Stimulated activated effector memory CD8-positive, alpha-beta T cell treated with anti-CD3 and anti-CD28 coated beads, Interleukin-12 subunit alpha, Interleukin-12 subunit beta, amount 100 ng/mL, for 72 hours (primary cell): ENCODE results near the gene CACNB4.

Experiments
- ATAC-seq: fragments of 150-1000 bp; cut with Tn5 transposase; 2 replicates; pipeline ENCODE4 v1.10.0; 2021
- DNase-seq, 2 donors: peaks; one replicate each; pipeline ENCODE4 v3.0.0; 2021 to 2022; ENCODE audit warnings: low spot score in 2 of 2
- H3K27ac Mint-ChIP-seq: one replicate; pipeline ENCODE4 v1.8.0; 2022; ENCODE audit warnings: mild to moderate bottlenecking, mixed read lengths
- H3K36me3 Mint-ChIP-seq: one replicate; pipeline ENCODE4 v1.8.0; 2022; ENCODE audit warnings: mild to moderate bottlenecking, mixed read lengths
- H3K4me1 Mint-ChIP-seq: one replicate; pipeline ENCODE4 v1.8.0; 2022; ENCODE audit warnings: mixed read lengths
- H3K4me3 Mint-ChIP-seq: one replicate; pipeline ENCODE4 v1.8.0; 2022; ENCODE audit warnings: mild to moderate bottlenecking, mixed read lengths
- H3K9me3 Mint-ChIP-seq: one replicate; pipeline ENCODE4 v1.8.0; 2022; ENCODE audit warnings: mixed read lengths

Gene CACNB4

GRCh38 chr2:152071092-152071491 is 27.8 kb downstream of the CACNB4 start:
- Mint-ChIP-seq H3K4me3 (no peak overlapping the region), H3K9me3 (no peaks in the 10 kb centered on the region), H3K27ac (no peak overlapping the region), H3K36me3 (no peaks in the 10 kb centered on the region), H3K4me1 (no peaks in the 10 kb centered on the region)
- ATAC-seq, result no peak
- no peak for DNase-seq

DNA sequence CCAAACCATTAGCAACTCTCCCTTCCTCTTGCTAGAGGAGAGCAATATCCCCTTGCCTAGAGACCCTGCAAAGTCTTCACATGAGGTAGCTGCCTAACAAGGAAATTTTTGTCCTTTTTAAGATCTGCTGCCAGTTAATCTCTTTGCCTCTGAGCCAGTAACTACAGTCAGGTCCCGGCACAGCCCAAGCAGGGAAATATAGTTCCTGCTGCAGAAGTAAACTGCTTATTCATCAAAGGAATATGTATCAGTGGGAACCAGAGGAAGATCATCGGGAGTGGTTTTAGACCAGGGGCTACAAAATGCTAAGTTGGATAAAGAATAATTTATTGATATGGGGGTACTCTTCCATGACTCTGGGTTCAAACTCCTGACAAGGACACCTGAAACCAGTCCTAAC is 30.6 kb downstream of the CACNB4 start:
- Mint-ChIP-seq H3K4me1 (no peaks in the 10 kb centered on the region), H3K36me3 (no peaks in the 10 kb centered on the region), H3K4me3 (no peak overlapping the region), H3K9me3 (no peaks in the 10 kb centered on the region), H3K27ac (no peak overlapping the region)
- DNase-seq (no peak), ATAC-seq (no peak)

DNA sequence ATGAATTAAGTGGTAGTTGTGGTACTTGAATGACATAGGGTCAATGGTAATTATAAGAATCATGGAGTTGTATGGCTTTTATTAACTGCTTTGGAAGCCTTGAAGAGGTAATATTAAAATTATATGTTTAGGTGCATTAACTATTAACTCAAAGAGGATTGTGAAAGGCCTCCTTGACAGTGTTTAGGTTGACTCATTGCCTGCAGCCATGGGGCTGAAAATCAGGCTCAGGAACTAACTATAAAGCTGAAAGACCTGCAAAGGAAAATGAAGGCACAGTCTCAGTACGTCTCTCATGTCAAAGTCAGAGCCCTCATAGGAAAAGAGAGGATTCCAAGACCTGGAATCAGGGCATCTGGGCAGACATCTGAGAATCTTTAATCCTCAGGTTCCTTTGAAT is 31.0 kb downstream of the CACNB4 start:
- Mint-ChIP-seq H3K4me3 (no peak overlapping the region), H3K36me3 (no peaks in the 10 kb centered on the region), H3K9me3 (no peaks in the 10 kb centered on the region), H3K27ac (no peak overlapping the region), H3K4me1 (no peaks in the 10 kb centered on the region)
- DNase-seq (no peak), ATAC-seq (no peak)

DNA sequence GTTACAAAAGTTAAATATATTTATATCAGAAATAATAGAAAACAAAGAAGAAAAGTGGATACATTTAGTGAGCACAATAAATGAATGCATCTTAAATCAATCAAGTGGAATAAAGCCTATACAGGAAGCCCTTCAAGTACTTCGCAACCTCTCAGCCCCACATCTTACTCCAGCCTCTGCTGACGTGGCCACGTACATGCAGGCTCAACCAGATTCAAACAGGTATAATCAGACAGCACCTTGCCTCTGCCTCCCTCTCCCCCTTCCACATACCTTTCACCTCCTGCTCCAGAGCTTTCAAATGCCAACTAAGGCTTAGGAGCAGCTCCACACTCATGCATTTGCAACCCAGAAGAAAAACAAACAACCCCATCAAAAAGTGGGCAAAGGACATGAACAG is 32.9 kb downstream of the CACNB4 start:
- no peaks in the 10 kb centered on the region for H3K9me3 Mint-ChIP-seq
- no peak overlapping the region for H3K4me3 Mint-ChIP-seq
- H3K4me1 Mint-ChIP-seq, result no peaks in the 10 kb centered on the region
- H3K36me3 Mint-ChIP-seq, result no peaks in the 10 kb centered on the region
- DNase-seq (no peak), ATAC-seq (no peak)
- H3K27ac Mint-ChIP-seq, result no peak overlapping the region

DNA sequence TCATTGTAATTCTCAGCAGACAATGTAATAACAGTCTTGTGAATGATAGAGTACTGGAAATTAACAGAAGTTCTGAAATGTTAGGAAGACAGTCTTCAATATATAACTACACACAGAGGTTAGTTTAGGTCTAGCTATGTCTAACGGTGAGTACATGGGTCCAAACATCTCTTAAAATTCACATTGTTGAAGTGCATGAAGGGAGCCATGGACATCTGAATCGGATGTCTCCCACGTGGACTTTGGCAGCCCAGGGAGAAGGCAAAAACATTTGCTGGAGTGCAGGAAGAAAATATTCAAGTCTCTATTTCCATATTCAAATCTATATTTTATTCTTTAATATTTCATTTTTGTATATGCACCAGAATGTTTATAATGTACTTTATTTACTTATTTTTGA is 34.8 kb downstream of the CACNB4 start:
- Mint-ChIP-seq H3K27ac (no peak overlapping the region), H3K4me1 (no peaks in the 10 kb centered on the region), H3K36me3 (no peaks in the 10 kb centered on the region), H3K9me3 (no peaks in the 10 kb centered on the region), H3K4me3 (no peak overlapping the region)
- ATAC-seq (no peak), DNase-seq (no peak)

DNA sequence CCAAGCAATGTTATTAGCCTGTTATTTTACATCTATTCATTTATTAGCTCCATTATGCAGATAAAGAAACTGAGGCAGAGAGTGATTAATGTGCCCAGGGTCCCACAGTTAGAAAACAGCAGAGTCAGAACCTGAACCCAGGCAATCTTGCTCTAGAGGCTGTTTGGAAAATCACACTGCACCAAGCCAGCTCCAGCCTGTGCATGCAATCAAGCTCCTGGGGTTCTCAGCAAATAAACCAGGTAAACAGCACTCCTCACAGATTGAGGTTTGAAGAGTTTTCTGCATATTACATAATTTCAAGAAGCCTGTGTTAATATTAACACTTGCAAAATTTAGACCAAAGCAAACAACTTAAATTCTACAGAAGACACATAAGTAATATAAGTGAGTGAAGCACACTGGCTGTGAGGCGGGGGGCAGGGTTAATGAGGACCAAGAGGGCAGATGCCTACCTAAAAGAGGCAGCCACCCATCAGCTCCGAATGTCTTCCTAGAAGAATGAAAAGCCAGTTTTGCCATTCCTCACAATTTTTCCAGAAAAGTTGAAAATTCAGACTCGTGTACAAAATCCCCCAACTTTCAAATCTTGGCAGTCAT is 35.4 kb downstream of the CACNB4 start:
- DNase-seq (no peak), ATAC-seq (no peak)
- no peaks in the 10 kb centered on the region for H3K4me1 Mint-ChIP-seq
- no peak overlapping the region for H3K4me3 Mint-ChIP-seq
- no peaks in the 10 kb centered on the region for H3K36me3 Mint-ChIP-seq
- no peak overlapping the region for H3K27ac Mint-ChIP-seq
- H3K9me3 Mint-ChIP-seq, result no peaks in the 10 kb centered on the region

DNA sequence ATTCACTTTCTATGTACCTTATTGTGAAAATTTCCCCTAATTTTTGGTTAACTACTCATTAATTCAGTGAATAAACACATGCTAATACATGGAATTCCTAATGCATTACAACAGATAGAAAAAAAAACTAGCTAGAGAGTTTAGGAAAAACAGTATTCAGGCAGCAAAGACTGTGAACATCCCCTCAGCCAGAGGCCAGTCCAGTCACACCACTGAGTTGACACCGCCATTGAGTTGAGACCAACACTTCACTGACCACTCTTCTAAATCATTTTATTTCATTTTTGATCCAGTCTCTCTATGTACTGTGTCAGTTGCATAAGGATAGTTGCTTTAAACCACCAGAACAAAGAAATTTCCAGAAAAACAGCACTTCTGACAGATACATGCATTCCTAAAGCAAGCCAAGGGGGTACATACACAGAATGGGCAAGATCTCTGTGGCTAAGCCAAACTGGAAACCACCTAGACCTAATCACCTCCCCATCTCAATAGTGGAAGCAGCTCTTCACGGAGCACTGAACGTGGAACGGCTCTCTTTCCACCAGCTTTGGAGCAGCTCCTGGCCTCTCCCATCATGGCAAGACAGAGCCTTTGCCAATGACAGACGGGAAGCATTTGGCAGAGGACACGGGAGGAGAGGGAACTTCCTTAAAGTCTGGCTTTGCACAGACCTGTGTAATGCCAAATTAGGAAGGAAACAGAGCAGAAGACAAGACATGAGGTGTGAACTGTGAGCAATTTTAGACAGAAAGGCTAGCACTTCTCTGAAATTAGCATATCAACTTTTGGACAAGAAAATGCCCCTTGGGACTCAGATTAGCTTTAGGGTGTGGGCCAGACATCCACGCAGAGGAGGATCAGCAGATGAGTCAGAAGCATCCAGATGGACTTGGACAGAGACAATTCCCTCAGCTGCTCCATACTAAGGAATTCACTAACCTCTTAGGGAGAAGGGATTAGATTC is 36.4 kb downstream of the CACNB4 start:
- no peak overlapping the region for H3K27ac Mint-ChIP-seq

GRCh38 chr2:152061383-152061782 is 37.5 kb downstream of the CACNB4 start:
- H3K9me3 Mint-ChIP-seq, result no peaks in the 10 kb centered on the region
- ATAC-seq, result no peak

More for the DNA sequence above, 36.4 kb downstream of the CACNB4 start:
- no peaks in the 10 kb centered on the region for H3K36me3 Mint-ChIP-seq
- no peaks in the 10 kb centered on the region for H3K4me1 Mint-ChIP-seq
- peak; percentile 19 for ATAC-seq
- no peak for DNase-seq
- H3K4me3 Mint-ChIP-seq, result no peak overlapping the region
- H3K9me3 Mint-ChIP-seq, result no peaks in the 10 kb centered on the region

DNA sequence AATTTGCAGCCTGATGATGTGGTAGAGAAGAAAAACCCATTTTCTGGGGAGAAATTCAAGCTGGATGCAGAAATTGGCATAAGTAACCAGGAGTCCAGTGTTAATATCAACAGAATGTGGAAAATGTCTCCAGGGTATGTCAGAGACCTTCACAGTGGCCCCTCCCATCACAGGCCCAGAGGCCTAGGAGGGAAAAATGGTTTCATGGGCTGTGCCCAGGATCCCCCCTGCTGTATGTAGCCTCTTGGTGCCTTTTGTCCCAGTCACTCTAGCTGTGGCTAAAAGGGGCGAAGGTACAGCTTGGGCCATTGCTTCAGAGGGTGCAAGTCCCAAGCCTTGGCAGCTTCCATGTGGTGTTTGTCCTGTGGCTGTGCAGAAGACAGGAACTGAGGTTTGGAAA is 40.2 kb downstream of the CACNB4 start:
- Mint-ChIP-seq H3K4me1 (no peaks in the 10 kb centered on the region), H3K4me3 (no peak overlapping the region), H3K9me3 (no peaks in the 10 kb centered on the region), H3K36me3 (no peaks in the 10 kb centered on the region), H3K27ac (no peak overlapping the region)
- ATAC-seq (no peak), DNase-seq (no peak)

More at GRCh38 chr2:152061383-152061782, 37.5 kb downstream of the CACNB4 start:
- Mint-ChIP-seq H3K36me3 (no peaks in the 10 kb centered on the region), H3K4me3 (no peak overlapping the region), H3K4me1 (no peaks in the 10 kb centered on the region), H3K27ac (no peak overlapping the region)
- no peak for DNase-seq

DNA sequence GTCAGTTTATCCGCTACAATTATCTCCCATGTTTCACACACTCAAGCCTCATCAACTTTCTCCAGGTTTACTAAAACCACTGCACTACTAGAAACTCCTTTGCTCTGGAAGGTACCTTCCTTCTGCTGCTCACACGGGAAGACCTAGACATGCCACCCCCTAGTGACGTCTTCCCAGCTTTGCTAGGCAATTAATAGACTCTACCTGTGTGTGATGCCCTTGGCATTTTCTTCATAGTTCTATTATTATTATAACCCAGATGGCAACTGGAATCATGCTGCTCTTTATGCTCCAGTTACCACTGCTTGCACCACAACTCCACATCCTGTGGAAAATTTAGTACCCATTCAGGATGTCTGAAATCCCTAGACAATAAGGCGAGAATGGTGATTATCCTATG is 42.4 kb downstream of the CACNB4 start:
- no peak for DNase-seq
- ATAC-seq, result no peak
- H3K4me3 Mint-ChIP-seq, result no peak overlapping the region
- no peaks in the 10 kb centered on the region for H3K4me1 Mint-ChIP-seq
- no peaks in the 10 kb centered on the region for H3K36me3 Mint-ChIP-seq
- H3K27ac Mint-ChIP-seq, result no peak overlapping the region
- no peaks in the 10 kb centered on the region for H3K9me3 Mint-ChIP-seq

DNA sequence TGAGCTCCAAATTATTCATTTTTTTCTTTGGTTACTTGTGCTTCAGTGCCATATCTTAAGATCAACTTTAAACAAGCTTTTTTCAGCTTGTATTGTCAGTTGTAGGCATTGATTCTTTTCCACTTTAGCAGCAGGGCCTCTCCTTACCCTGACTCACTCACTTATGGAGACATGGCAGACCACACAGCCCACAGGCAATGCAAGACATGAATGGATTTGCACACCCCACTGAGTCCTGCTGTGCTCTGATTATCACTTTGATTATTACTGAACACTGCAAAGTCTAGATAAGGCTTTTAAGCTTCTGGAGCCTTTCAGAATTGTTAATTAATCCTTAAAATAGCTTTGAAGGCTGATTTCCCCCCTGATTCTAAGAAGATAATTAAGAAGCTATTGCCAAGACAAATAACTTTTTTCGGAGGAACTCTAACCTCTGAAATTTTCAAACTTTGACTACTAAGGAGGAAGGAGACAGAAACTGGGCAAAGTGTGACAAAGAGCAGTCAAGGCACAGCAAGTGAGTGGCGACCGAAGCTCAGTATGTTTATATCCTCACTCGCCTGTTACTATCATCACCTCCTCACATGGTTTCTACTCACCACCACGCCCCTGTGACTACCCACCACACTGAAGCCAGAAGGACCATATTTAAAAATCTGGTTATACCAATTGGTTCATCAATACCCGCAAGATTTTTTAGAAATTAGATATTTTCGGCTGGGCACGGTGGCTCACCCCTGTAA is 43.3 kb downstream of the CACNB4 start:
- no peak for DNase-seq

DNA sequence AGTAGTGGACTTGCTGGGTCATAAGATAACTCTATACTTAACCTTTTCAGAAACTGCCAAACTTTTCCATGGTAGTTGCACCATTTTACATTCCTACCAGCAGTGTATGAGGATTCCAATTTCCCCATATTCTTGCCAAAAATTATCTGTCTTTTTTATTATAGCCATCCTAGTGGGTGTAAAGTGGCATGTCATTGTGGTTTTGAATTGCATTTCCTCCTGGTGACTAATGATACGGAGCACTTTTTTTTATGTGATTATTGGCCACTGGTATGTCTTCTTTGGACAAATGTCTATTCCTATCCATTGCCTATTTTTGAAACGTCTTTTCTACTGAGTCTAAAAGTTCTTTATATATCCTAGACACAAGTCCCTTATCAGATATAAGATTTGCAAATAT is 44.3 kb downstream of the CACNB4 start:
- Mint-ChIP-seq H3K4me3 (no peak overlapping the region), H3K9me3 (no peaks in the 10 kb centered on the region)
- DNase-seq, result no peak

More for the DNA sequence above, 43.3 kb downstream of the CACNB4 start:
- no peaks in the 10 kb centered on the region for H3K9me3 Mint-ChIP-seq
- no peaks in the 10 kb centered on the region for H3K4me1 Mint-ChIP-seq
- H3K4me3 Mint-ChIP-seq, result no peak overlapping the region
- peak; percentile 48 for ATAC-seq
- no peaks in the 10 kb centered on the region for H3K36me3 Mint-ChIP-seq
- no peak overlapping the region for H3K27ac Mint-ChIP-seq

GRCh38 chr2:152051436-152051835 is 47.4 kb downstream of the CACNB4 start:
- no peaks in the 10 kb centered on the region for H3K4me1 Mint-ChIP-seq
- no peak for ATAC-seq
- H3K36me3 Mint-ChIP-seq, result no peaks in the 10 kb centered on the region
- no peak overlapping the region for H3K4me3 Mint-ChIP-seq
- no peak overlapping the region for H3K27ac Mint-ChIP-seq
- no peaks in the 10 kb centered on the region for H3K9me3 Mint-ChIP-seq
- no peak for DNase-seq

More for the DNA sequence above, 44.3 kb downstream of the CACNB4 start:
- H3K27ac Mint-ChIP-seq, result no peak overlapping the region
- H3K36me3 Mint-ChIP-seq, result no peaks in the 10 kb centered on the region
- no peak for ATAC-seq
- no peaks in the 10 kb centered on the region for H3K4me1 Mint-ChIP-seq

DNA sequence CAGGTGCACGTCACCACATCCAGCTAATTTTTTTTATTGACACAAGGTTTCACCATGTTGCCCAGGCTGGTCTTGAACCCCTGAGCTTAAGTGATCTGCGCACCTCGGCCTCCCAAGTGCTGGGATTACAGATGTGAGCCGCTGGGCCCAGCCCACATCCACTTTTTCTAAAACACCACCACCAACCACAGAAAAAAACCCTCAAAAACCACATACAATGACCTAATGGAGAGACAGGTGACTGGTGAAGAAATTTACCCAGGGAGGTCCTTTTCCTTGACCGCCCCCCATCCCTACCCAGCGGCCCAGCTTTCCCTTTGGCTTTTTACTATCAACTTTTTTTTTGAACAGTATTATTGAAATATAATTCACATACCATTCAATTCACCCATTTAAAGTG is 47.9 kb downstream of the CACNB4 start:
- DNase-seq (no peak), ATAC-seq (no peak)
- H3K9me3 Mint-ChIP-seq, result no peaks in the 10 kb centered on the region
- no peak overlapping the region for H3K4me3 Mint-ChIP-seq
- H3K36me3 Mint-ChIP-seq, result no peaks in the 10 kb centered on the region
- H3K4me1 Mint-ChIP-seq, result no peaks in the 10 kb centered on the region
- H3K27ac Mint-ChIP-seq, result no peak overlapping the region

GRCh38 chr2:152050341-152050740 is 48.5 kb downstream of the CACNB4 start:
- no peak for ATAC-seq
- H3K9me3 Mint-ChIP-seq, result no peaks in the 10 kb centered on the region
- no peak overlapping the region for H3K27ac Mint-ChIP-seq
- DNase-seq, result no peak
- H3K36me3 Mint-ChIP-seq, result no peaks in the 10 kb centered on the region
- no peaks in the 10 kb centered on the region for H3K4me1 Mint-ChIP-seq
- no peak overlapping the region for H3K4me3 Mint-ChIP-seq
